Measurements from ENCODE around the gene SHMT2.

DNA sequence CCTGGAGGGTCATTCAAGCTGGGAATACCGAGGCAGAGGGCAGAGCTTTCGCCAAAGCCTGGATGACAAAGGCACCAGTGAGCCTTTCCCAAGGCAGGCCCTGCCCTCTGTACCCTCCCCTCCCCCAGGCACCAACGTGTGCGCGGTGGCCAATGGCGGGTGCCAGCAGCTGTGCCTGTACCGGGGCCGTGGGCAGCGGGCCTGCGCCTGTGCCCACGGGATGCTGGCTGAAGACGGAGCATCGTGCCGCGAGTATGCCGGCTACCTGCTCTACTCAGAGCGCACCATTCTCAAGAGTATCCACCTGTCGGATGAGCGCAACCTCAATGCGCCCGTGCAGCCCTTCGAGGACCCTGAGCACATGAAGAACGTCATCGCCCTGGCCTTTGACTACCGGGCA, 44.1 kb upstream of the SHMT2 start:
- TF ChIP-seq YY1 (IDR thresholded peaks at IDR 0.05; ENCODE audit: insufficient read depth, insufficient read length) (no peak), ZNF274 (IDR thresholded peaks at IDR 0.05; ENCODE audit: low read depth, low read length) (no peak)

Measured in NT2/D1 (cell line).